Ramos (cell line): ENCODE data around the gene ADAMTSL1.

ENCODE experiments used
- in situ Hi-C: fragments of 300-500 bp; cut with MboI; formaldehyde crosslinking; loops from one replicate; pipeline ENCODE4 v1.14.3; 2022; ENCODE audit warnings: low sequenced_read_pairs; ENCODE audit not compliant: unreplicated experiment

Gene ADAMTSL1

DNA sequence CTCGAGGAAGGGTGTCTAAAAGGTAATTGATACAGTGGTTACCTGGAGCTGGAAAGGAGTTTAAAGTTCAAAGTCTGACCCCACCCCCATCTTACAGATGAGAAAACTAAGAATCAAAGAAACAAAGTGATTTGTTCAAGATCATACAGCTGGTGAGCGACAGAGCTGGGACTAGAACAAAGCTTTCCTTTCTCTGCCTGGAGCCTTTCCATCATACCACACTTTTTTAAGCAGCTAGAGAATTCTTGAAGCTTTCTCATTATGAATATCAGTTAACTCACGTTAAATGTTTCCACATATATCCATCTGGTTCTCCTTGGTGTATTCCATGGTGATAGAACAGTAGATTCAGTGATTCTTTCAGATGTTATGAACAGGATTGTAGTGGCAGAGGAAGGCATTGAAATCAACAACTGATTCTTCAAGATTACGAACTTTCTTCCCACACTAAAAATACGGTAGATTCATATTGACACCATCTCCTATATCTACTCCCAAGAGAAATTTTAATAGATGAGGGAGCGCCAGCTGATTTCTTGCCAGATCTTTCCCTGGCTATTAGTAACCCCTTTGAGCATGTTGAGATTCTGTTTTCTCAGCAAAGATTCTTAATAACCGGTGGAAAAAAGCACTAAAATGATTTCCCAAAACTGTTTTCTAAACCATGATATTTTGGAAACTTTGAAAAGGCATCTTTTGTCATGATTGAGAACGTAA lies 233.7 kb downstream of the ADAMTSL1 start:
- in situ Hi-C loops = no loop called here

DNA sequence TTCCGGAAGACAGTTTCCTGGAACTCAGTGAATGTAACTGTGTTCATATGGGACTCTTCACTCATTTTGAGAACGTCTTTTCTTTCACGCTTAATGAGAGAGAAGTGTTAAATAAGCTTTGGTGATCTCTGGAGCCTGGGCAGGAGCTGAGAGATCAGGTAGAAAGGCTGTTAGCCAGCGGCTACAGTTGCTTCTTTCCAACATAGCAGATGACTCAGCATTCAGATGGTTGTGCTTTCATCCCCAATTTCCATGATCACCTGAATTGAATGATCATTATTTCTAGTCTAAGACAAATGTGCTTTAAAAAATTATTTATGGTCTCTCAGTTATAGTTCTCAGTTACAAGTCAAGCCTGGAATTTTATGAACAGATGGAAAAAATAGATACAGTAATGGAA lies 234.5 kb downstream of the ADAMTSL1 start:
- in situ Hi-C loops = no loop called here

DNA sequence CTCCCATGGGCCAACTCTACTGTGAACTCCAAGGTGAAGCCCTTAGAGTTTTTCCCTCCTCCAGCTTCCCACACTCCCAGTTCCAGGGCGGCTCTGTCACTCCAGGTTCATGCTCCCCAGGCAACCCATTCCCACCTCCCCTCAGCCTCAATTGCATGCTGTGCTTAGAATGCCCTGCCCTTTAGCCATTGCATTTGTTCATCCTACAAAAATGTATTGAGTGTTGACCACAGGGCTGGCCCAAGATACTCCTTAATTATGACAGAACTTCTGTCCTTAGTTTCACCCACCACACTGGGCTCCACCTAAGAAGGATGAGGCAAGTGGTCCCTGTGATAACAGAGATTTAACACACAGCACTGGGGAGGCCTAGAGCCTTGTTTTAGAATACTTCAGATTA lies 236.1 kb downstream of the ADAMTSL1 start:
- in situ Hi-C loops = no loop called here

DNA sequence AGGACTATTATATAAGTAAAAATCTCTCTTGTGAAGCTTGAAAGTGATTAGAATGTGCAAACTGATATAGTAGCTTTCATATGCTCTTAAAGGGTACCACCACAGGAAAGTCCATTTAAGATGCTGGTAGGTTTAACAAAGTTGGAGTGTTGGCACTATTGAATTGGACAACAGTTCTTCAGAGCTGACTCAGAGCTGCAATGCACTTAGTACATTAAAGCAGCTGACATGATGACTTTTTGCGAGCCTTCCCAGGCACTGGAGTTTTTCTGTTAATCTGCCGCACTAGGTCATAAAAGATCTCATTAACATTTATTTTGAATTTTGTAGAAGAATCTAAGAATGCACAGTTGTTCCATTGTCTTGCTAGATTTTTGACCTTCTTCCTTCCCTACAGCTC lies 243.8 kb downstream of the ADAMTSL1 start:
- in situ Hi-C loops = no loop called here

DNA sequence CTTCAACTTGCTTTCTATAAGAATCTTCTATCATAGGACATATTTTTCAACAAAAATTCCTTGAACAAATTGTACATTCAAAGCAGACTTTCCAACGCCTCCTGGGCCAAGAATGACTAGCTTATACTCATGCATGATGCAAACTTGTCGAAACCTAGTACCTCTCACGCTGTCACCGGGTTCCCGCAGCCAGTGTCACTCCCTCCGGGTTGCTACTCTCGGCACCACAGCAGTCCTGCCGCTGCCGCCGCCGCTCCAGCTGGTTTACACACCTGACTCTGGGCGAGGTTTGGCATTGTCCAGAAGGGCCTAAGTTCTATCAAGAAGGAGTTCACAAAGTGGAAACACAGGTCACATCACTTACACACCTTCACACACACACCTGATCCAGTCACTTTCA lies 244.4 kb downstream of the ADAMTSL1 start:
- in situ Hi-C loops = no loop called here

DNA sequence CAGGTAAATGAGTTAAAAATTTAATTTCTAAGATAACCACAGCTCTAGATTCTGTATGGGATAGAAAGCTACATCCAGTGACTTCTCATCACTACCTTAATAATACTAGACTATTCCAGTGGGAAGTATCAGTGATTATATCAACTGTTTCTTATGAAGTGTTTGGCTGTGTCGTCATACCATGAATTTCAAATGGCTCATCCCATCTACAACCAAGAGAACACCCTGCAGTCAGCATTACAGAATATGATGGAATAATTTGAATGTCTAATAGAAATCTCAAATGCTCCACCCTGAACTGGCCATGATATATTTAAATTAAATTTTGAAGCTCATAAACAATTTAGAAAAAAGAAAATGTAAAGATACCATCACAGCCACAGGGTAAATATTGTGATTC lies 245.0 kb downstream of the ADAMTSL1 start:
- in situ Hi-C loops = no loop called here

DNA sequence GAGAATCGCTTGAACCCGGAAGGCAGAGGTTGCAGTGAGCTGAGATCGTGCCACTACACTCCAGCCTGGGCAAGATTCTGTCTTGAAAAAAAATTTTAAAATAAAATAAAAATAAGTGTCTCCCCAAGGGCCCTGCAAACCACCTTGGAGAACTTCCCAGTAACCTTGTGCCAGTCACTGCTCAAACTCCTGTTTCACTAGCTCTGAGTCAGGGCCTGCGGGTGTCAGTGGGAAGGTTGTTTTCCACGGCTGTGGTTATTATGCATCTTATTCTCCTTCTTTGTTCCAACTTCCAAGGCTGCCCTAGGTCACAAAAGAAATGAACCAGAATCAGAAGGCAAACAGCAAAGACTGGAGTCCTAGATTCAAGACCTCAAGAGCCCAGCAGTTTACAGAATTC lies 246.7 kb downstream of the ADAMTSL1 start:
- in situ Hi-C loops = no loop called here

DNA sequence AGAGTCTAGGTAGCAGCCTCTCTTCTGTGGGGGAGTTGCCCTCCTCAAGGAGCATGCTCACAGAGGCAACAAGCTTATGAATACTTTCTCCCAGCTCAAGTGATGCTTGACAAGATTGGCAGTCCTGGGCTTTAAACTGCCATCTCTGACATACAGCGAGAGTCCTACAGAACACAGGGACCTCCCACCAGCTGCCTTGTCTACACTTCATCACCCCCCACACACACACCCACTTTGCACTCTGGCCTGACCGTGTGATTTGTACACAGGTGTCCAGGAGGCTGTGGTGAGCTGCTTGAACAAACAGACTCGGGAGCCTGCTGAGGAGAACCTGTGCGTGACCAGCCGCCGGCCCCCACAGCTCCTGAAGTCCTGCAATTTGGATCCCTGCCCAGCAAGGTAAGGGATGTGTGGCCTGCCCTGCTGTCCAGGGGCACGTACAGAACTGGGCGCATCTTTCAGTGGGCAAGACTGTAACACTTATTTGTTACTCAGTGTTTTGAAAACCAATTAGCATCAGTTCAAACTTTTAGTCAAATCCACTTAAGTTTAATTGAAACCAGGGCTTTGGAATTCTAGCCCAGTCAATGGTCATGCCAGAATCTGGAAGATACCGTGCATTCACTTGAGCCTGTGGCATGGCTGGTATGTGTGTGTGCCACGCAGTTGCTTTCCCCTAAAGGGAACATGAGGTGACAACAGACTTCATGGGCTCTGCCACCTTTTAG lies 247.5 kb downstream of the ADAMTSL1 start:
- in situ Hi-C loops = no loop called here

DNA sequence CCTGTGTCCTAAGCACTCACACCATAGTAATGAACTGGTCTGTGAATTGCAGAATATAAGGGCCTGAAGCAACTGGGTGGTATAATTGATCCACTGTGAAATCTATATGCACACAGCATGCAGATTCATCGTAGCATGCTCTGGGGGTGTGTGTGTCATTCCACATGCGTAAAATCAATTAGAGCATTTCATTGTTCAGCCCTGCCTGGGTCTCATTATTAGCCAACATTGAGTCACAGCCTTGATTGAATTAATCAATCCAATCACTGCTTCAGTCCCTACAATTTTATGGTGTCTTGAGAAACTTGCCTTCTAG lies 248.0 kb downstream of the ADAMTSL1 start:
- in situ Hi-C loops = no loop called here

DNA sequence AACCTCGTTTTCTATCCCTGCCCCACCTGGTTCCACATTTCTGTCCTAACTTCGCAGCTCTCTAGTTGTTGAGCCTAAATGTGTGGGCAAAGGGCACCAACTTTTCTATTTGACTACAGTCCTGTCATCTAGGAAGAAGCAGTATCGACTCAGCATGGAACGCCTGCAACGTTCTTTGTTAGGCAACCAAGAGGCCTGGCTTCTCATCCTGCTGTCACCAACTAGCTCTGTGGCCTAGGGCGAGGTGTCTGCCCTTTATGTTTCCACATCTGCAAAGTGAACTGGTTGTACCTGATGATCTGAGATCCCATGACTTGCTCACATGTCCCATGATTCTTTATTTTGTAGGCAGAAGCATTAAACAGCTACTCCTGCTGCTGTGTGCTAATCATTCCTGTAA lies 248.9 kb downstream of the ADAMTSL1 start:
- in situ Hi-C loops = no loop called here

DNA sequence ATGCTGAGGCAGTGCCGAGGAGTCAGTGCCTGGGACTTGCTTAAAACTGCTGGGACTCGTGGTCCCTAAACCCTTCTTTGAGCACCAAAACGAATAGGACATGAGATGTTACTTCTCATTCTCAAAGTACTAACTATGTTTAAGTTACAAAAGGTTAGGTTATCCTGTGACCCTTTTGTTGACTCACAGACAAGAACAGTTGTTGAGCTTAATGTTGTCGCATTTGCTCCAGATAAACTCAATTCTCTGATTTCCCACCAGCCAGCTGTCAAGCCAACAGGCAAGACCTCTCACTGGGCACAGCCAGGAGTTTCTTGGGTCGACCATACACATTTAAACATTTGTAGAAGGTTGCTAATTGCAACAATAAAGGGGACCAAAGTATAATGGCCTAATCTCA lies 249.4 kb downstream of the ADAMTSL1 start:
- in situ Hi-C loops = no loop called here

DNA sequence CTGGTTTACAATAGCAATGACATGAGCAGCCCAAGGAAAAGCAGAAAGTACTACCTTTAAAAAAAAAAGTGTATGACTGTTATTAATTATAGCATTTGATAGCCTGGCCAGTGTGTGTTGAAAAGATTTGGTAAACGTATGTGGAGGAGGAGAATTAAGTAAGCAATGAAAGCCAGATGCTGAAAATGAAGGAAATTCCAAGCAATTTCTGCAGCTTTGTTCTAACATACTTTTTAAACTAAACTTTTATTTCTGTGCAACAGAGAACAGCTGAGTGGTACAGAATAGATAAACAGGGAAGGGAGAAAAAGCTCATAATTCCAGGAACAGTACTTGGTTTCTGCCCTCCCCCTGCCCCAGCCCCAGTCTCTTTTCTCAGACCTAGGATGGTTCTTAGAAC lies 252.6 kb downstream of the ADAMTSL1 start:
- in situ Hi-C loops = no loop called here

DNA sequence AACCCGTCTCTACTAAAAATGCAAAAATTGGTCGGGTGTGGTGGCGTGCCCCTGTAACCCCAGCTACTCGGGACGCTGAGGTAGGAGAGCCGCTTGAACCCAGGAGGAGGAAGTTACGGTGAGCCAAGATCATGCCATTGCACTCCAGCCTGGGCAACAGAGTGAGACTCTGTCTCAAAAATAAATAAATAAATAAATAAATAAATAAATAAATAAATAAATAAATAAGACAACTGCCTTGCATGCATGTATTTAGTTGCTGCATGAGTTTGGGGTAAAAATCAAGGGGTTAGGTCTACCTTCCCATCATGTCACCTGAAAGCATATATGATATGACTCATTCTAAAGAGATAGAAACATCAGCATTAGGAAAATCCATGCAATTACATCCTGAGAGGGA lies 254.0 kb downstream of the ADAMTSL1 start:
- in situ Hi-C loops = no loop called here

DNA sequence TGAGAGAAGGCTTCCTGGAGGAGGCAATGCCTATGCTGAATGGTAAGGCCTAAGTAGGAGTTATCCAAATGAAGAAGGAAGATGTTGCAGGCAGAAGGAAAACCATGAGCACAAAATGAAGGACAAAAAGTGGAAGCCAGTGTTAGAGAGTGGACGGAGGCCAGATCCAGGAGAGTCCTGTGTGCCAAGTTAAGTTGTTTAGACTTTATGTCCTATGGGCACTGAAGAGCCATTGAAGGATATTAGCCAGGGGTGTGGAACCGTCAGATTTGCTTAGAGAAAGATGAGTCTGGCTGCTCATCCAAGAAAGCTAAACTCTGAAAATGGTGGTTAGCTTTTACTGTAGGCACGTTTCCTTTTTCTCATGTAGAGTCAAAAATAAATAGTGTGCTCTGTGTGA lies 254.7 kb downstream of the ADAMTSL1 start:
- in situ Hi-C loops = no loop called here

DNA sequence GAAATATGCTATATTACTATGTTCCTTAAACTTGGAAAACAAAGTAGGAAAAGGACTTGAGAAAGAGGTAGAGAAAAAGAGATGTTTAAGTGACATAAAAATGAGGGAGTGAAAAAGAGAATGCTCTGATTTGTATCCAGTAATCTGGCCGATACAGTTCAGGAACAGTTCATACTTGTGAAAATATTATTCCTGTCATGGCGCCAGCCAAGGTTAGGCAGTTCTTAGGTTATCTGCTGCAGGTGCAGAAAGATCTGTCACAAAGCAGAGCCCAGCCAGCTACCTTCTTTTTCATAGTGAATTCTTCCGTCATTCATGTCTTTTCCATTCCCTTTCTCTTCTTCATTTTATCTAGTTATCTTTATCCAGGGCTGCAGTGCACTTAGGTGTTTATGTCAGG lies 256.3 kb downstream of the ADAMTSL1 start:
- in situ Hi-C loops = no loop called here

DNA sequence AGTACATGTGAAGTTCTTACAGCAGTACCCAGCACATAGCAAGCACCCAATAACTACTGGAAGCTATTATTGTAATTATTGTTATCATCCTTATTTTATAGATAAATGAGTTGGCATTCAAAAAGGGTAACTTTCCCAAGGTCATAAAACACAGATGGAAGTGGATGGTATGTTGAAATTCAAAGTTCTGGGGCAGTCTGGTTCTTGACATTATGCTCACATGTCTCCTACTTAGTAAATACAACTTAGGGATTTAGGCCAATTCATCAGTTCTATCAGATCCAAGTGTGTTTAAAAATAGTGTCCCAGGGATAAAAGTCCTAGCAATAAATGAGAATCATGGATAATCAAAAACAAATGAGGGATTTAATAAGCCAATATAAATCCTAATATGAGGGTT lies 265.2 kb downstream of the ADAMTSL1 start:
- in situ Hi-C loops = no loop called here

DNA sequence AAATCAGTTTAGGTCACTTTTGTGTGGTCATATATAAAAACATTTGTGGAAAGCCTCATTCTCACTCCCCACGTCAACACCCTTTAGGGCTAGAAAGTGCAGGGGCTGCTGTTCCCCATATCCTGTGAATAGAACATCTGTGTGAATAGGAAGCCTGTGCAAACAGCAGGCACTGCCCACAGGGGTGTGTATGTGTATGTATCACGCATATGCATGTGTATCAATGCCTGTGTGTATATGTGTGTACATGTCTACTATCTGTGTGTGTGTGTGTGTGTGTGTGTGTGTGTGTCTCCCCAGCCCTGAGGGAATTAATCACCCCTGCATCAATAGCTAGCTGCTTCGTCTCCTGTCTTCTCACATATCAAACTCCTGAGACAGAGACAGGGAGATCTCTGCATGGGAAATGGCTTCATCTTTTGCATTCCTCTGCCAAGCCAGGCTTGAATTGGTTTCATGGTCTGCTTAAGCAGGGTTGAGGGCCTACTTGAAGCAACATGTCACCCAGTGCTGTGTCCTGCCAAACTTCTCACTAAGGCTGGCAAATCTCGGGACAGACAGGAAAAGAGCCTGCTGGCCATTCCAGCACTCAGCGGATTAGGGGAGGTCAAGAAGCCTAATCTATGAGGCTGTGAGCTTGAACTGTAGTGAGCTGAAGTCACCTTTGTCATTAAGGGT lies 265.8 kb downstream of the ADAMTSL1 start:
- in situ Hi-C loops = no loop called here

DNA sequence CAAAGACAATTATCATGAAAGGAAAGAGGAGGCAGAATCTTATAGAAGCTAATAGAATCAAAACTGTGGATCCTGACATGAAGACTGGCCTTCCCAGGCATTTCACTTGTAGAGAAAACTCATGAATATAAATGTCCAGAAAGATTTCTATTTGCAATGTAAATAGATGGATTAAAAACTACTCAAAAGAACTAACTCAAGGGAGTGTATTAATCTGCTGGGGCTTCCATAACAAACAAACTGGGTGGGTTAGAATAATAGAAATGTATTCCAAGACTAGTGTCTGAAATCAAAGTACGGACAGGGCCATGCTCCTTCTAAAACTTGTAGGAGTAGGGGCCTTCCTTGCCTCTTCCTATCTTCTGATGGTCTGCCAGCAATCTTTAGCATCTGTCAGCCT lies 267.4 kb downstream of the ADAMTSL1 start:
- in situ Hi-C loops = no loop called here

DNA sequence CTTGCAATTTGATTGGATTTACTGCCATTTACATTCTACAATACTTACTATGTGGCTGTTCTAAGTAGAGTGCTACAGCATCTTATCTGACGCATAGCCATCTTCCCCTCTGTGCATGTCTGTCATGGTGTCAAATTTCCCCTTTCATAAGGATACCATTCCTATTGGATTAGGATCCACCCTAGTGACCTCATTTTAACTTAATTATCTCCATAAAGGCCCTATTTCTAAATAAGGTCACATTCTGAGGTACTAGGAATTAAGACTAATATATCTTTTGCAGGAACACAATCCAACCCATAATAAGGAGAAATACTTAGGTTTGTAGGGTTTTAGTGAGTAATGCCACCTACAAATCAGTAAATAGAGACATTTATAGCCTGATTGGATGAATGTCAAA lies 268.0 kb downstream of the ADAMTSL1 start:
- in situ Hi-C loops = no loop called here

DNA sequence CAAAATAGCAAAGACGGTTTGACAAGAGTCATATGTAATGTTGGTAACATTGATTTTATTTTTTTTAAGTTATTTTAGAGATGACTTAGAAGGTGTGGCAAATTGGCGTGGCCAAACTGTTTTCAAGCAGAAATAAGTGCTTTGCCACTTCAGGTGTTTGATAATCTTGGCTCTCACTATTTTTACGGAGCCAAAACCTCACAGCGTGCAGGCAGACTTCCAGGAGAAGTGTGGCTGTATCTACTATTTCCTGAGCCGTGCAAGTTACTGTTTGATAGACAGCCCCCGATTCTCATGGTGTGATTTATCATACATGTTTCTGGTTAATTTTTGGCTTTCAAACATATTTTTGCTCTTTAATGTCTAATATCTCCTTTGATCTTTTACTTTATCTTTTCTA lies 269.5 kb downstream of the ADAMTSL1 start:
- in situ Hi-C loops = no loop called here

DNA sequence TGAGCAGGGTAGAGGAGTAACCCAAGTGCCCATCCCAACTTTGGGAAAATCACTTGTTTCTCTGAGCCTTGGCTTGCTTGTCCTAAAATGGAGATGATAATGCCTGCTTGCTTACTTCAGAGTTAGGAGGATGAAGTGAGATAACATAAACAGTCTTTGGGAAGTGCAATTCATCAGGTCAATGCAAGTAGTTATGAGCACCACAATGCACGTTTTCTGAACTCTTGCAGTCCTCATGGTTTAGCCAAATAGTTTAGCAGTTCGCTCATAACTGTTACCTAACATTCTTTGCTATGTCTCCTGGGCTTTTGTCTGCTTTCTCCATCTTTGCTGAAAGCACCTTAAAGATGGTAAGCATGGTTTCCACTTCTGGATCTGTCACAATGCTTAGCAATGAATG lies 270.0 kb downstream of the ADAMTSL1 start:
- in situ Hi-C loops = no loop called here

DNA sequence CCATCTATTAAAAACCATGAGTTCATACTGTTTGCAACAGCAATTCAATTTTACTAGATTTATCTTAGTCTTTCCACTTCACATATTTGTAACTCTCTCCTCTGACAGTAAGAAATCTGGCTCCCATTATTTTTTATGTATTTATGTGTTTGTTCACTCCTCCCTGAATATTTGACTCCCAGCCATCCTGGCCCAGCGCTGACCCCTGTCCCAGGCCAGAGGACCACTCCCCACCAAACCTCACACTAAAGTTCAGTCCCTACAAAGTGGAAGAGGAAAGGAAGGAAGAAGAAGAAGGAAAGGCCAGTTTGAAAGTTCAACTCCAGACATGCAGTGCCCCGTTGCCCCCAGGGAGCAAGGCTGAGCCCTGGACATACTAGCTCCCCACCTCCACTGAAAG lies 271.8 kb downstream of the ADAMTSL1 start:
- in situ Hi-C loops = no loop called here
